GM12892 (cell line): Measurements from ENCODE around the gene FUBP3.

Experiments used
- POLR2A ChIP-seq: IDR thresholded peaks from 2 replicates; pipeline ENCODE4 v1.6.1; 2011; ENCODE audit warnings: low read depth, low read length, control low read depth
- POLR2AphosphoS5 ChIP-seq: IDR thresholded peaks from 2 replicates; pipeline ENCODE4 v1.6.1; 2011; ENCODE audit warnings: low read depth, low read length, control low read depth
- TAF1 ChIP-seq: IDR thresholded peaks from 2 replicates; pipeline ENCODE4 v1.6.1; 2011; ENCODE audit warnings: low read depth, mild to moderate bottlenecking, control low read depth, low read length, borderline replicate concordance

DNA sequence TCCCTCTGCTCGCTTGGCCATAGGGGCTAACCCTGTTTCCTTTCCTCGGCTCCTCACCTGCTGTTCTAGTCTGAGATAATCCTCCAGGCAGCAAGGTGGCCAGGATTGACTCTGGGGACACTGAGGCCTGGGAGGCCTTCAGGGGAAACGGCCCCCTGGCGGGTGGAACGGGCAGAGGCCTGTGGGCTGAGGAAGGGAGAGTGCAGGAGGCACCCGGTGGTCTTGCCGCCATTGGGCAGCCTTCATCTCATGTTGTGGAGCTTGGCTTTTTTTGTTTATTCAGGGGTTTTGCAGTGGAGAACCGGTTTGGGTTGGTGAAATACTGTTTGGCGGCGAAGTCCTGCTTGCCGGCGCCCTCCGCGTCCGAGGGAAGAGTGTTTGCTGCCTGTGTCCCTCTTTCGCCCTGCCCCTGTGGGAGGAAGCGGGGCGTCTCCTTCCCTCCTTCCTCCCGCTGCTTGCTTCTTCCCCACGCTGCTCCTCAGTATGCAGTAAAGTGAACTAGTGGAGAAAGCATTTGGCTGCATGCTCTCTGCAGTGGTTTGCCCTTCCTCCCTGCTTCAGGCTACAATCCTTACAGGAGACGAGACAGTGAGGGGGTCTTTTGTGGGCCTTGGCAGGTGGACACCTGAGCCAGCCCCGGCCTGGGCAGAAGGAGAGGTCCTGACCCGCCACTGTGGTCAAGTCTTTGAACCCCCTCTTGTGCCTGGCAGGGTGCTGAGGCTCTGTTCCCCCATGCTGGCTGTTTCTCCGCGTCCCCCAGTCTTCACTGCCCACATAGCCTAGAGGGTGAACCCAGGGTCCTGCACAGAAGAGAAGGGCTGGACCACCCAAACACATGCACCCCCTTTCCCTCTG, 54.2 kb downstream of the FUBP3 start:
- TF ChIP-seq POLR2A (no peak), POLR2AphosphoS5 (no peak), TAF1 (no peak)
